Stimulated activated CD4-positive, alpha-beta T cell treated with anti-CD3 and anti-CD28 coated beads, Interleukin-15, amount 100 ng/mL, for 24 hours (primary cell): ENCODE measurements around the gene CELF1.

Experiments
- DNase-seq: peaks from one replicate; pipeline ENCODE4 v3.0.0-alpha.2; 2020

Gene CELF1

GRCh38 chr11:47552566-47553405 lies at the start of gene CELF1:
CELF1 (minus strand) TSS chr11:47553132; CDS start chr11:47499523, 53,609 bp downstream.
- DNase-seq, result peak; percentile 94

GRCh38 chr11:47599902-47600301 lies 47.0 kb upstream of the CELF1 start:
- no peak for DNase-seq

- no peak for DNase-seq
Measured at GRCh38 chr11:47595967-47596366, 43.0 kb upstream of the CELF1 start.

- no peak for DNase-seq
Measured at GRCh38 chr11:47595029-47595428, 42.1 kb upstream of the CELF1 start.

- no peak for DNase-seq
Measured at GRCh38 chr11:47593934-47594855, 41.3 kb upstream of the CELF1 start, which contains the start of gene C1QTNF4. C1QTNF4 (minus strand) TSS chr11:47594411; CDS start chr11:47590810, 3,601 bp downstream.

- no peak for DNase-seq
Measured at GRCh38 chr11:47593492-47593933, 40.6 kb upstream of the CELF1 start.

GRCh38 chr11:47592970-47593369 lies 40.0 kb upstream of the CELF1 start:
- no peak for DNase-seq

GRCh38 chr11:47592251-47592650 lies 39.3 kb upstream of the CELF1 start:
- DNase-seq, result no peak

- DNase-seq, result no peak
Measured at GRCh38 chr11:47591764-47592163, 38.8 kb upstream of the CELF1 start.

- DNase-seq, result no peak
Measured at GRCh38 chr11:47589977-47590861, 37.3 kb upstream of the CELF1 start.

GRCh38 chr11:47589584-47589976 lies 36.6 kb upstream of the CELF1 start:
- DNase-seq, result no peak

- DNase-seq, result no peak
Measured at GRCh38 chr11:47589118-47589517, 36.2 kb upstream of the CELF1 start.

- no peak for DNase-seq
Measured at GRCh38 chr11:47587723-47588326, 34.9 kb upstream of the CELF1 start.

GRCh38 chr11:47587039-47587716 lies 34.2 kb upstream of the CELF1 start:
- no peak for DNase-seq

GRCh38 chr11:47586098-47586855 lies 33.3 kb upstream of the CELF1 start, which contains the start of gene FAM180B:
FAM180B (plus strand) TSS chr11:47586678; CDS start chr11:47586769, 91 bp downstream.
- no peak for DNase-seq

GRCh38 chr11:47583844-47584243 lies 30.9 kb upstream of the CELF1 start:
- no peak for DNase-seq

GRCh38 chr11:47578524-47579494 lies 25.9 kb upstream of the CELF1 start, which contains the start of the genes KBTBD4 and NDUFS3:
KBTBD4 (minus strand) TSS chr11:47578970; CDS start chr11:47578951, 19 bp downstream.
NDUFS3 (plus strand) TSS chr11:47579074; CDS start chr11:47579092, 18 bp downstream.
- DNase-seq, result peak; percentile 91

GRCh38 chr11:47577460-47578041 lies 24.6 kb upstream of the CELF1 start:
- no peak for DNase-seq

GRCh38 chr11:47573321-47573720 lies 20.4 kb upstream of the CELF1 start:
- DNase-seq, result no peak
